Spinal cord (tissue), 10 donors: ENCODE results near the gene GGA2. TPM values are rescaled to one million over a fixed set of nuclear protein-coding genes. Genes with fewer than 3 reads are reported as not detected.

Experiments used
- DNase-seq, 6 donors: peaks; one replicate each; pipeline versions ENCODE4 v3.0.0 to v3.0.0-alpha.2; 2013 to 2015; ENCODE audit warnings: low spot score in 6 of 6, low read depth in 4 of 6
- H3K27ac ChIP-seq: one replicate; pipeline ENCODE4 v1.5.1; 2013; ENCODE audit warnings: low read depth, low read length, control low read depth
- H3K27me3 ChIP-seq: one replicate; pipeline ENCODE4 v1.6.1; 2013; ENCODE audit warnings: low read length; ENCODE audit not compliant: control insufficient read depth, insufficient read depth
- H3K36me3 ChIP-seq: one replicate; pipeline ENCODE4 v1.6.1; 2013; ENCODE audit warnings: low read length; ENCODE audit not compliant: control insufficient read depth, insufficient read depth
- H3K4me1 ChIP-seq: one replicate; pipeline ENCODE4 v1.6.1; 2013; ENCODE audit warnings: low read length; ENCODE audit not compliant: control insufficient read depth, insufficient read depth
- H3K4me3 ChIP-seq: one replicate; pipeline ENCODE4 v1.5.1; 2013; ENCODE audit warnings: low read depth, low read length, control low read depth
- H3K9me3 ChIP-seq: one replicate; pipeline ENCODE4 v1.6.1; 2013; ENCODE audit warnings: low read length; ENCODE audit not compliant: control insufficient read depth, insufficient read depth
- WGBS: methylation state at CpG from one replicate; pipeline ENCODE4 v1.1.5; 2013; ENCODE audit warnings: missing lambda C conversion rate; ENCODE audit not compliant: insufficient coverage; 5-methylcytosine and 5-hydroxymethylcytosine counted together
- polyA plus RNA-seq, 2 donors: library from polyadenylated mRNA; unstranded; fragments of 120-200 nt; gene quantifications; one replicate each; pipeline ENCODE4 v1.2.1, GENCODE V29; 2013; ENCODE audit not compliant: insufficient read length in 2 of 2
- total RNA-seq, 2 donors: library from RNA; depleted of rRNA in 1 of 2; stranded (reverse); fragments of 120-200 nt in 1 of 2; fragments of >200 nt in 1 of 2; gene quantifications; one replicate each; pipeline versions ENCODE4 v1.2.3 to v1.2.4, GENCODE V29; 2013 to 2014
- donor health status: healthy.

Gene GGA2
- total and polyA plus RNA-seq, 4 donors: 29.3 to 97.3 (median 54.7) TPM

GRCh38 chr16:23539984-23540816 is 29.9 kb upstream of the GGA2 start:
- H3K4me1 ChIP-seq: no peaks in the 10 kb centered on the region
- no peak for DNase-seq
- peaks cover 62% of the 10 kb centered on the region for H3K36me3 ChIP-seq
- H3K9me3 ChIP-seq: no peaks in the 10 kb centered on the region
- no peaks in the 10 kb centered on the region for H3K27me3 ChIP-seq
- no peak overlapping the region for H3K4me3 ChIP-seq
- H3K27ac ChIP-seq: no peak overlapping the region
- 100% methylated on average over 3 of the region's 11 CpGs for WGBS

DNA sequence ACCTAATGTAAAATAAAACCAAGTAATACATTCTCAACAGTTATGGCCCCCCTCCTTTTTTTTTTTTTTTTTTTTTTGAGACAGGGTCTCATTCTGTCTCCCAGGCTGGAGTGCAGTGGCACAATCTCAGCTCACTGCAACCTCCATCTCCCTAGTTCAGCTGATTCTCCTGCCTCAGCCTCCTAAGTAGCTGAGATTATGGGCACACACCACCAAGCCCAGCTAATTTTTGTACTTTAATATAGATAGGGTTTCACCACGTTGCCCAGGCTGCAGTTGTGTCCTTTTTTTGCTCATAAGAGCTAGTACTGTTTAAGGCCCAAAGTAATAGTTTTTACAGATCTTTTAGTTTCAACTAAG is 28.6 kb upstream of the GGA2 start:
- DNase-seq: no peak
- Histone ChIP-seq H3K9me3 (no peaks in the 10 kb centered on the region), H3K4me1 (no peaks in the 10 kb centered on the region), H3K27ac (no peak overlapping the region), H3K4me3 (no peak overlapping the region), H3K36me3 (peaks cover 60% of the 10 kb centered on the region), H3K27me3 (no peaks in the 10 kb centered on the region)
- WGBS: no CpG with 5 or more reads among the region's 1 CpG

DNA sequence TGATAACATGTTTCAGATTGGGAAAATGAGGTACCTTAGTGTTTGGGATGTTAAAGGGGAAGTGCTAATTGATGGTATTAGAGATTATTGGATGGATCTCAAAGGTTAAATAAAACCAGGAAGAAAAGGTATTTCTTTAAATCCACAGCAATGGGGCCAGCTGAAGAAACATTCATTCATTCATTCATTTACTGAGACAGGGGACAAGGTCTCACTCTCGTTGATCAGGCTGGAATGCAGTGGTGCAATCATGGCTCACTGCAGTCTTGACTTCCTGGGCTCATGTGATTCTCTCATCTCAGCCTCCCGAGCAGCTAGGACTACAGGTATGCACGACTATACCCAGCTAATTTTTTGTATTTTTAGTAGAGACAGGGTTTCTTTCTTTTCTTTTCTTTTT is 27.1 kb upstream of the GGA2 start:
- WGBS: 80% methylated on average over 1 of the region's 3 CpGs
- peaks cover 64% of the 10 kb centered on the region for H3K36me3 ChIP-seq
- no peak overlapping the region for H3K4me3 ChIP-seq
- no peak overlapping the region for H3K27ac ChIP-seq
- H3K9me3 ChIP-seq: no peaks in the 10 kb centered on the region
- no peak for DNase-seq
- no peaks in the 10 kb centered on the region for H3K27me3 ChIP-seq
- H3K4me1 ChIP-seq: no peaks in the 10 kb centered on the region

GRCh38 chr16:23535901-23536300 is 25.6 kb upstream of the GGA2 start:
- no CpG with 5 or more reads among the region's 2 CpGs for WGBS
- H3K27ac ChIP-seq: no peak overlapping the region
- no peak overlapping the region for H3K4me3 ChIP-seq
- H3K9me3 ChIP-seq: no peaks in the 10 kb centered on the region
- H3K36me3 ChIP-seq: peaks cover 64% of the 10 kb centered on the region
- DNase-seq: no peak
- H3K27me3 ChIP-seq: no peaks in the 10 kb centered on the region
- no peaks in the 10 kb centered on the region for H3K4me1 ChIP-seq

DNA sequence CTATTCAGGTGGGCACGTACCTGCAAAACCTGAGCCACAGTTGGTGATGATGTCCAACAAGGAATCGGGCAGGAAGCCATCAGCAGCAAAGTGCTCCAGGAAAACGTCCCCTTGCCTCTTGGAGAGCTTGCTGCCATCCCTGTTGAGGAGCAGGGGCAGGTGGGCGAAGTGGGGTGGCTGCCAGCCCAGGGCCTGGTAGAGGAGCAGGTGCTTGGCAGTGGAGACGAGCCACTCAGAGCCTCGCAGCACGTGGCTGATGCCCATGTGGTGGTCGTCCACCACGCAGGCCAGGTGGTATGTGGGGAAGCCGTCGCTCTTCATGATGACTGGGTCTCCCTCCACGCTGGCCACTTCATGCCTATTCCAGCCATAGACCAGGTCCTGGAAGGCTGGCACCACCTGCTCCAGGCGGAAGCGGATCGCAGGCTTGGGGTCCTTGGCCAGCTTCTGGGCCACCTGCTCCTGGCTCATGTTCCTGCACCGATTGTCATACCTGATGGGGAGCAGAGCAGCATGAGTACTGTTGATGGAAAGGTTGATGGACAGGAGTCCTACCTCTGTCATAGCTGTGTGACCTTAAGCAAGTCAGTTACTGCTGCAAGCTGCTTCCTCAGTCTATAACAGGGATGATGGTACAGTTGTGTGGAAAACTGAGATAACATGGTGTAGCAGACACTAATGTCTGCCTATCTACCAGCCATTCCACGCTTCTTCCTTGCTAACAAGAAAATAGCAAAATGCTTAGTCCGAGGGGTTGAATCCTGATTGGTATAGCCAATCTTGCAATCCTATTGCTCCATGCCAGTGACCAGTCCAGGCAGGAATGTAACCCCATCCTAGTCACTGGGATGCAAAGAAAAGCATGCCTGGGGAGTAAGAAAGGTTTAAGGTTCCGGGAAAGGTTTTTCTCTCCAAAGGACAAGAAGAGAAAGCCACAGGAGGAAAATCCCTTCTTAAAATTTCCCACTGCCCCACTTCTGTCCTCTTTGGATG is 24.9 kb upstream of the GGA2 start:
- DNase-seq: no peak
- H3K4me3 ChIP-seq: no peak overlapping the region
- H3K4me1 ChIP-seq: no peaks in the 10 kb centered on the region
- H3K36me3 ChIP-seq: peaks cover 66% of the 10 kb centered on the region
- H3K27ac ChIP-seq: no peak overlapping the region
- no peaks in the 10 kb centered on the region for H3K27me3 ChIP-seq
- 93% methylated on average over 17 of the region's 19 CpGs for WGBS
- H3K9me3 ChIP-seq: no peaks in the 10 kb centered on the region

- H3K9me3 ChIP-seq: no peaks in the 10 kb centered on the region
- WGBS: 80% methylated on average over 1 of the region's 1 CpG
- H3K4me1 ChIP-seq: no peaks in the 10 kb centered on the region
Measured at GRCh38 chr16:23532448-23532847, 22.2 kb upstream of the GGA2 start.

DNA sequence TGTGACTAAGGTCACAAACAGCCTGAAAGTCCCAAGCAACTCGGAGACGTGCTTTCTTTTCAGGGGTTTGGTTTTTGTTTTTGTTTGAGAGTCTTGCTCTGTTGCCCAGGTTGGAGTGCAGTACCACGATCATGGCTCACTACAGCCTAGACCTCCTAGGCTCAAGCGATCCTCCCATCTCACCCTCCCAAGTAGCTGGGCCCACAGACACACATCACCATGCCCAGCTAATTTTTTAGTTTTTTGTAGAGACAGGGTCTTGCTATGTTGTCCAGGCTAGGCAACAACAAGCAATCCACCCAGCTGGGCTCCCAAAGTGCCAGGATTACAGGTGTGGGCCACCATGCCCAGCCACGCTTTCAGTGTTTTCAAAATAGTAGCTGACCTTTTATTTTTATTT is 19.8 kb upstream of the GGA2 start:
- Histone ChIP-seq H3K9me3 (no peaks in the 10 kb centered on the region), H3K27me3 (no peaks in the 10 kb centered on the region), H3K4me3 (no peak overlapping the region), H3K36me3 (peaks cover 77% of the 10 kb centered on the region), H3K4me1 (no peaks in the 10 kb centered on the region), H3K27ac (no peak overlapping the region)
- 100% methylated on average over 1 of the region's 5 CpGs for WGBS
- no peak for DNase-seq

More at GRCh38 chr16:23532448-23532847, 22.2 kb upstream of the GGA2 start:
- Histone ChIP-seq H3K36me3 (peaks cover 71% of the 10 kb centered on the region), H3K27ac (no peak overlapping the region), H3K4me3 (no peak overlapping the region), H3K27me3 (no peaks in the 10 kb centered on the region)
- no peak for DNase-seq

- WGBS: 100% methylated on average over 4 of the region's 10 CpGs
- Histone ChIP-seq H3K36me3 (peaks cover 79% of the 10 kb centered on the region), H3K4me1 (no peaks in the 10 kb centered on the region), H3K9me3 (no peaks in the 10 kb centered on the region), H3K4me3 (no peak overlapping the region), H3K27ac (no peak overlapping the region), H3K27me3 (no peaks in the 10 kb centered on the region)
- DNase-seq: no peak
Measured at GRCh38 chr16:23528644-23529310, 18.5 kb upstream of the GGA2 start.

- peaks cover 77% of the 10 kb centered on the region for H3K36me3 ChIP-seq
- 64% methylated on average over 2 of the region's 11 CpGs for WGBS
- no peaks in the 10 kb centered on the region for H3K9me3 ChIP-seq
- H3K27ac ChIP-seq: no peak overlapping the region
- no peaks in the 10 kb centered on the region for H3K4me1 ChIP-seq
- no peak overlapping the region for H3K4me3 ChIP-seq
- DNase-seq: no peak
- H3K27me3 ChIP-seq: no peaks in the 10 kb centered on the region
Measured at GRCh38 chr16:23527961-23528643, 17.8 kb upstream of the GGA2 start.
